Upper lobe of left lung (tissue), 4 donors: ENCODE measurements around the gene THRAP3.

ENCODE experiments used
- CTCF ChIP-seq, 6 experiments: fragments of 450-650 bp in 4 of 6; fragments of 200-600 bp in 2 of 6; sonication (generic) in 2 of 6; IDR thresholded peaks; one replicate each; pipeline ENCODE4 v1.5.1; 2016 to 2019; ENCODE audit warnings: antibody characterized with exemption in 6 of 6
- EP300 ChIP-seq, 4 donors: sonication (generic); formaldehyde crosslinking; IDR thresholded peaks; one replicate each; pipeline ENCODE4 v1.5.1; 2017; ENCODE audit warnings: antibody characterized with exemption in 4 of 4, control low read depth in 2 of 4
- POLR2A ChIP-seq, 4 donors: fragments of 450-650 bp; IDR thresholded peaks; one replicate each; pipeline ENCODE4 v1.5.1; 2016 to 2017; ENCODE audit warnings: antibody characterized with exemption in 4 of 4, mild to moderate bottlenecking in 2 of 4
- POLR2AphosphoS5 ChIP-seq, 2 donors: sonication (generic); formaldehyde crosslinking; IDR thresholded peaks; one replicate each; pipeline ENCODE4 v1.5.1; 2017; ENCODE audit warnings: antibody characterized with exemption in 2 of 2

GRCh38 chr1:36337830-36338229 is 113.6 kb downstream of the THRAP3 start:
- TF ChIP-seq CTCF (IDR thresholded peaks at IDR 0.05): no peak
- no peak for TF ChIP-seq POLR2A (IDR thresholded peaks at IDR 0.05)
- TF ChIP-seq EP300 (IDR thresholded peaks at IDR 0.05): no peak
- TF ChIP-seq POLR2AphosphoS5 (IDR thresholded peaks at IDR 0.05): no peak
